NCI-H1436 (cell line): ENCODE results near the gene SULT2B1.
"Not testable (repeated sequence)": the region's sequence is repeated elsewhere in the genome, so short reads cannot be mapped to it uniquely, and the experiment has no call there.

Experiments used
- DNase-seq: peaks from one replicate; lab custom pipeline; 2025; lab: John Stamatoyannopoulos, UW

SULT2B1 gene

DNA sequence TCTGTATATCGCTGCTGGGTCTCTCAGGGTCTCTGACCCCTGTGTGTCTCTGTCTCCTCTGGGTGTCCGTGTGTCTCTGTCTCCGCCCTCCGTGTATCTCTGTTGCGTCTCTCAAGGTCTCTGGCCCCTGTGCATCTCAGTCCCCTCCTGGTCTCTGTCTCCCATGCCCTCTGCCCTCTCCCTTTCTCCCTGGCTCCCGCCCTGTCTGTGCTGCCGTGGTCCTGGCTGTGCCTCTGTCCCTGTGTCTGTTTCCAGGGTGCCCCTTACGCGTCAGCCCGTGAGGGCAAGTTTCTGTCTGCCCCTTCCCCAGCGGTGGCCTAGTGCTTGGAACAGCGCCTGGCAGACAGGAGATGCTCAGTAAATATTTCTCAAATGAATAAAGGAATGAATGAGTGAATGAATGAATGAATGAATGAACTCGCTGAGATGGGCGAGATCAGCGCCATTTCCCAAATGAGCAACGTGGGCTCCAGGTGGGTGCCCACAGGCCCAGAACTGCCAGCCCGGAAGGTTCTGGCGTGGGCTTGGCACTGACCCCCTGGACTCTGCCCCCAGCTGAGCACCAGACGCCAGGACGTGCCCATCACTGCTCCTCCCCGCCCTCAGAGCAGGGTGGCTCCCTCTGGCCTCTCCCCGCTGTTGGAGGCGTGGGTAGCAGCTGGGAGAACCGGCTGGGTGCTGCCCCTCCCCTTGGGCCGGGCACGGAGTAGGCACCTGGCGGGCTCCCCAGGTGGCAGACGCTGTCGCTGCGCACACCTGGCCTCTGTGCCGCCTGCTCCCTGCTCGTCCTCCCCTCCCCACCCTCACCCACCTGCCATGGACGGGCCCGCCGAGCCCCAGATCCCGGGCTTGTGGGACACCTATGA is at the start of gene SULT2B1:
Gene SULT2B1 (plus strand): TSS at position 736 of the 866 bp plus-strand sequence. CDS start 81 bp downstream, at position 817.
- peak; percentile 86 for DNase-seq

DNA sequence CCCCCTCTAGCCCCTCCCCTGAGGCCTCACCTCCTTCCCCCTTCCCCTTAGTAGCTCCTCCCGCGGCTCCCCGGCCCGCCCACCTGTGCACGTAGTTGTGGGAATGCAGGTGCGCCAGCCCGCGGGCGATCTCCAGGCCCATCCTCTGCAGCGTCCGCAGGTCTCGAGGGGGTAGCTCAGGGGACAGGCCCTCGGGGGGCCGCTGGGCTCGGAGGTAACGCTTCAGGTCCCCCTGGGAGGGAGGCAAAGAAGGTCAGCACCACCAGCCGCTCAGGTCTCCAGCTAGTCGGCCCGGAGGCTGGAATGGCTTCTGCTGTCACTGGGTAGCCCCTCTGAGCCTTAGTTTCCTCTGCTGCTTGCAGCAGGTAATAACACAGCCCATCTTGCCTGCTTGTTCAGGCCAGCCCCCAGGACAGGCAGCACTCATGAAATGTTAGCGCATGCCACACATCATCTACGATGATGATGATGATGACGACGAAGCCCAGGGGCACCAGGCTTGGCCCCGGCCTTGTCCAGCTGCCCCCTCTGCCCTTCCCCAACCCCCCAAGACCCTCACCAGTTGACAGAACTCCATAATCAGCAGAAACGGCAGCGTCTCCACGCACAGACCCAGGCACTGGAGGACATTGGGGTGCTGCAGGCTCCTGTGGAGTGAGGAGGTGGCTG is 49.5 kb upstream of the SULT2B1 start:
- no peak for DNase-seq

DNA sequence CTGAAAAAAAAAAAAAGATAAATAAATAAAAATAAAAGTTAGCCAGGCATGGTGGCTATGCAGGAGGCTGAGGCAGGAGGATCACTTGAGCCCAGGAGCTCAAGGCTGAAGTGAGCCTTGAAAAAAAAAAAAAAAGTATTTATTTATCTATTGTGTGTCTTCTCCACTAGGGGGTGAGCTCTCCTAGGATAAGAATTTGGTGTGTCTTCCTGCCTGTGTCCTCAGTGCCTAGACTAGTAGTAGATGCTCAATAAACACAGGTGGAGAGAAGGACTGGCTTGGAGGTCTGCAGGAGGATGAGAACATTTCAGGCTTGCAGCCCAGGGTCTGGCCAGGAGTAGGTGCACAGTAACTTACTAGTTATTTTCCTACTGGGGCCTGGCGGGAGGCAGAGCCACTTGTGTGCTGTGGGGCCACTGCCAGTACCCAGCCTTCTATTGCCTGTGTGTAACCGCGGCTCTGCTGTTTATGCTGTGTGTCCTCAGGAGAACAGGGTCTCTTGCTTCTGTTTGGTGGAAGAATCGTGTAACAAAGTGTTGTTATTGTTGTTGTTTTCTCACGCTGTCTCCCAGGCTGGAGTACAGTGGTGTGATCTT is 45.7 kb upstream of the SULT2B1 start:
- DNase-seq: peak; percentile 69

DNA sequence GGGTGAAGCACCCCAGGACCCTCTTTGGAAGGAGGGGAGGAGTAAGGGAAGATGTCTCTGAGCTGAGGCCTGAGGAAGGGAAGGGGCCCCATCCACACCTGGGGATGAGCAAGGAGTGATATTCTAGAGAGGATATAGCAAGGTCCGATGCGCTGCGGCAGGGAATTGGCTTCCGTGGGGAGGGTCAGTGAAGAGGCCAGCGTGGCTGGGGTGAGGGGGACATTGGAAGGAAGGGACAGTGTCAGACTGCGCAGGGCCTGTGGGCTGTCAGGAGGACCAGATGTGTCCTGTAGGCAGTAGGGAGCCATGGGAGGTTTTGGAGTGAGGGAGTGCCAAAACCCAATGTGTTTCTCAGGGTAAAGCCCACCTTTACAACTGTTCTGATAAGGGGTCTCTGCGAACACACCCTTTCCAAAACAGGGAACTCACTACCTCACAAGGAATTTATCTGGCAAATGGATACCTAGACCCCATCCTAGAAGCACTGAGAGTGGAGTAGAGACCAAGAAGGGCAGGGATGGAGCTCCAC is 44.0 kb upstream of the SULT2B1 start:
- no peak for DNase-seq

DNA sequence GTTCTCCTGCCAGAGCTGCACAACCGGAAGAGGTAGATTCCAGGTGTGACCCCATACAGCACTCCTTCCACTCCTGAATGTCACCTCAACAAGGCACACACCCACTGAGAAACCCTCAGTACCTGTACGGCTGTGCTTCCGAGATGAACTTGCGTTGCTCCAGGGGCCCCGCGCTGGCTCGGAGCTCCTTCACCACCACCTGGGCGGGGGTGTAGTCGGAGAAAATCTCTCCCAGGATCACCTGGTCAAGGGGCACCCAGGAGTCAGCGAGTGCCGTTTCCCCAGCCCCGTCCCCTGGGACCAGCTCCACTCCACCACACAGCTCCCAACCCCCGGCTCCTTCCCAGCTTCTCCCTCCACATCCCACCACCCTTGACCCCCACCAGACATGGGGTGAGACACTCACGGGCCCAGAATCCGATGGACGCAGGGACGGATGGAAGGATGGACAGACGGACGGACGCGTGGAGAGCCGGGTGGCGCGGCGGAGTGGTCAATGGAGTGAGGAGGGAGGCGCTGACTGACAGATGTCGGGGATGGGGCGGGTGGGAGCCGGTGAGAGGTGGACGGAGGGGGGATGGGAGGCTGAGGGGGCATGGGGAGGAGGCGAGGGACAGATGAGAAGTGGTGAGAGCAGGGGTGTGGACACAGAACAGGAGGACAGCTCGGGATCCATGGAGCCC is 43.1 kb upstream of the SULT2B1 start:
- no peak for DNase-seq

DNA sequence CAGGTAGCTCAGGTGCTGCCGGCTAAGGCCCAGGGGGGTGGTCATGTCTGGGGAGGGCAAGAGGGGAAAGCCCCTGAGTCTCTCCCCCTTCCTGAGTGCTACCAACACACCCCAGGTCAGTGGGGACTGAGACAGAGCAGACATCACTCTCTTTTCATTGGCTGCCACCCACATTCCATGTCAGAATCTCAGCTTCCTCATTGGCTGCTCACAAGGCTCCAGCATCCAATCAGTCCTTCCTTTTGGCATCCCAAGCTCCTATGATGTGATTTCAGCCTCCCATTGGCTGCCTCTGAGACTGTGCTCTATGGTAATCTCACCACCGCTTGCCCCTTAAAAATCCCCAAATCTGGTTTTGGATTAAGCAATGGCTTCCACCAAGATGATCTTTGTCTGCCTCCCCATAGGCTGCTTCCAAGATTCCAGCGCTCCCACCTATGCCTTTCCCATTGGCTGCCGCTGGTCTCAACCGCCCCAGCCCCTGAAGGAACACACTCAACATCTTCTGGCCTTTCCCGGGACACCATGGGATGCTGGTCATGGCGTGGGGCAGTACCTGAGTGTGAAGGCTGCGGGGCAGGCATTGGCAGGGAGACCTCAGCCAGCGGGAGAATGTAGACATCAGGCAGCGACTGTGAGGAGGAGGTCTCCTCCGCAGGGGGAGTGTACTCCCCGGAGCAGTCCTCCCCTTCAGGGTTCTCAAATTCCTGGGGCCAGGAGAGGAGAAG is 42.3 kb upstream of the SULT2B1 start:
- no peak for DNase-seq

DNA sequence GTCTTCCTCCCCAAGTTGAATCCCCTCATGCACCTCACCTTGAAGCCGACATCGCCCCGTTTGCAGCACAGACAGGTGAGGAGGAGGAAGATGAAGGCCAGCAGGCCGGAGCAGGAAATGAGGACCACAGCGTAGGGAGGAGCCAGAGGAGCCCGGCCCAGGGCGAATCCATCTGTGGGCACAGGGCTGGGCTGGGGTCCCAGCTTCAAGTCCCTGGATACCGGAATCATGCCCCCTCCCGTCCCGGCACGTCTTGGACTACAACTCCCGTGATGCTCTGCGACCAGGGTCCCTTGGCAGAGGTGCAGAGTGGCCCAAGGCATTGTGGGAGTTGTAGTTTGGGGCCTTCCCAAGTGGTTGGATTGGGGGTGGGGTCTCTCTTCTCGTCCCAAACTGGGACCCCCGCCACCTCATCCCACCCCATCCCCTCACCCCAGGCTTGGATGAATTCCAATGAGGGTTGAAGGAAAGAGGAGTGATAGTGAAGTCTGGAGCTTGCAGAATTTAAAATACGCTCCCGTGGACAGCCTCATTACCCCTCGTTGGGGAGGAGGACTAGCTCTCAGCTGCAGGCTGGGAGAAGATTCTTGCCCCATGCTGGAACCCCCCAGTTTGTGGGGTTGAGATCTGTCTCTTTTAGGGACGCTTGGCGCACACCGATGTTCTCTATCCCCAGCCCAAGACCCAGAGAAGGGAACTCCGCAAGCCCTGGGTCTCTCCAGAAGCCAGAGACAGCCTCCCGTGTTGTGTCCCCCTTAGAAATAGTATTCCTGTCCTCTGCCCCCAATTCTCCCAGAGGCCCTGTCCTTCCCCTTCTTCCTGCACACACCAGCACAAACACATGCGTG is 41.3 kb upstream of the SULT2B1 start:
- peak; percentile 60 for DNase-seq

DNA sequence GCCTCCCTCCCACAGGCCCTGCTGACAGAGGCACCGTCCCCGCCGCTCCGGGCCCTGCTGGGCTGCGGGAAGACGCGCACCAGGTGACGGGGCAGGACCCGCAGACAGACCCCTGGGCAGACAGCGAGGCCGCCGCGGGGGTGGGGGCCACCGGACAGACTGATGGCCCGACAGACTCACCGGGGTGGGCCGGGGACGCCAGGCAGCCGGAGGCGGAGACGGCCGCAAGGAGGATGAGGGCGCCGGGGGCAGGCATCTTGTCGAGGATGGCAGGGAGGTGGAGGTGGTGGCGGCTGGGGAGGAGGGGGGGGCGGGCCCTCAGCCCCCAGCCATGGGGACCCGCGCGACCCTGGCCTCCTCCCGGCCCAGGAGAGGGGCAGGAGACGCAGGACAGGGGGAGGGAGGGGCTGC is 40.6 kb upstream of the SULT2B1 start:
- DNase-seq: no peak

DNA sequence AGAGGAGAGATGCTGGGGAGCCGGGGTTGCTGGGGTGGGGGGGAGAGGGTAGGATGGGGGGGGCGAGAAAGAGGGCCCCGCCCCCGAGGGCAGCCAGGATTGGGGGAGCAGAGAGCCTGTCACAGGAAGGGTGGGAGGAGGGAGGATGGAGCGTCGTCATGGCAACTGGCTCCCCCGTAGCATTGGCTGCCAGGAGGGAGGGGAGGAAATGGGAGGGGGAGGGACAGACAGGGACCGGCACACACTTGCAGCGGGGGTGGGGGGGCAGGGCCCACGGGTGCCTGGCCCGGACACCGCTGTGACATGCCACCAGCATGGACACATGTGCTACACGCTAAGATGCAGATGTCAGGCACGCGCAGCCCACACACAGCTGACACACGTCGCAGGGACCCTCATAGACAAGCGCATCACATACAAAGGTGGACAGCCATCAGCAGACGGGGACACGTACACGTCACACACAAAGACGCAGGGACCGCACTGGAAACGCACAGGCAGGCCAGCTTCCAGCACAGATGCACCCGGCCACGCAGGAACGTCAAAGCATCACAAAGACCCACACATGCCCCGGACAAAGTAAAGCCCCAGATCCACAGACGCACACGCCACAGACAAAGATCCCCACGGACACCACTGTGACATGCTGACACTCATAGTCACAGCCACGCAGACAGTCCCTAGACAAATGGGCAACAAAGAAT is 40.0 kb upstream of the SULT2B1 start, which contains the start of gene LMTK3:
Gene LMTK3 (minus strand): TSS at position 36 of the 704 bp plus-strand sequence. CDS start 259 bp downstream, outside the sequence.
- DNase-seq: peak; percentile 90

DNA sequence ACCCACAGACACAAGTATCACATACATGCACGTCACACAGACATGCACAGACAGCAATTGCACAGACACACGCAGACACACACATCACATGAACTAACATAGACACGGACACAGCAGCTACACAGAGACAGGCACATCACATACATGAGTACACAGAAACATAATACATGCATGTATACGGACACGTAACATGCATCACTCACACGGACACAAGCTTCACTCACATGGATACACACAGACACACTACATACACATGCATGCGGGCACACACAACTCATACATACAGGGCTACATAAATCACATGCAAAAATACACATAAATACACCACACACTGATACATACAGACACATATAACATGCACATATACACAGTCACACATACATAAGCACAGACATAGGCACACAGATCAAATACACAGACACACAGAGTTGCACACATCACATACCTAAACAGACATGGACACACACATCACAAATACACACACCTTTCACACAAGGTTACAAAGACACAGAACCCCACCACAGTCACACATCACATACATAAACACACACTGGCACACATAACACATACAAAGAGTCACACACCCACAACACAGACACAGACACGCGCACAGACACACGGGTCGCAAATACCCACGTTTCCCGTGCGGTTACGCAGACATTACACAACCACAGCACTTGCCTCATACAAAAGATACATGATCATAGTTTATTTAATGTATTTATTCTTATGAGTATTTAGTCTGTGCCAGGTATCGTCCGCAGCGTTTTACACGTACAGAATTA is 39.3 kb upstream of the SULT2B1 start:
- no peak for DNase-seq

DNA sequence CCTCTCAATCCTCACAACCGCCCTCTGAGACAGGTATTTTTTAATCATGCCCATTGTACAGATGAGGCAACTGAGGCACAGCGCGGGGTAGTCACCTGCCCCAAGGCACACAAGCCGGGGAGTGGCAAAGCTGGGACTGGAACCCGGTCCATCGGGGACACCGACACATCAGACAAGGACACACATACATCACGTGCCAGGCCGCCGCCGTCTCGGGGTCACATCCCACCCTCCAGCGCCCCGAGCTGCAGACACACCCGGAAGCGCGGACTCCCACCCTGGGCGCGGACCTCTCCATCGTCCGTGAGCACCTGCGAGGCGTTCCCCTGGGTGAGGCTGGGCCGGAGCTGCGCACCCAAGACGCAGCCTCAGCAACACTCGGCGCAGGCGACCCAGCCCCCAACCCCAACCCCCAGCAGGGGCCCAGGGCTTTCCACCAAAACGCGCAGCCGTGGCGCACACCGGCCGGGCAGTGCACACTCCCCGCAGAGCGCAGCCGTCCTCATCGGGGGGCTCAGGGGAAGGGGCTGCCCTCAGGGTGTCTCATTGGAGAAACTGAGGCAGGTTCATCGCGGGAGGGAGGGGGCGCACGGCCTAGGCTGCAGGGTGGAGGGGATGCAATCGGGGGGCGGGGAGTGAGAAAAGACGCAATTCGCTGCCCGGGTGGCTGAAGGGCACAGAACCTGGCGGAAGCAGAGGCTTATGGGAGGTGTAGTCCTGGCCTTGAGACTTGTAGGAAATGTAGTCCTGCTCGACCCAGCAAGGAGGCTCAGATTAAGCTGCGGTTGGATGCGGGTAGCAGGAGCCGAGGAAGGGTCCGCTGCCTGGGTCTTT is 38.5 kb upstream of the SULT2B1 start:
- DNase-seq: peak; percentile 83

DNA sequence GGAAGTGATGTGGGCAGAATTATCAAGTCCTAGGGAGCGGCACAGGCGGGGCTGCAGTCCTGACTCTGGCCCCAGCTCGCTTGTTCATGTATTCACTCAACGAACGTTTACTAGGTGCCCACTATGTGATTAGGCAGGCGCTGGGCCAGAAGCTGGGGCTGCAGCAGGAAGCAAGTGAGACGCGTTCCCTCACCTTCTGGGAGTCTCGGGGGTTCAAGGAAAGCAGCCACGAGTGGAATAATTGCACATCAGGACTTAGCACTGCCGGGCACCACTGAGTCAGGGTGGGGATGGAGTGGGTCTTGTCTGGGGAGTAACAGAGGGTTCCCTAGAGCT is 37.9 kb upstream of the SULT2B1 start:
- no peak for DNase-seq

DNA sequence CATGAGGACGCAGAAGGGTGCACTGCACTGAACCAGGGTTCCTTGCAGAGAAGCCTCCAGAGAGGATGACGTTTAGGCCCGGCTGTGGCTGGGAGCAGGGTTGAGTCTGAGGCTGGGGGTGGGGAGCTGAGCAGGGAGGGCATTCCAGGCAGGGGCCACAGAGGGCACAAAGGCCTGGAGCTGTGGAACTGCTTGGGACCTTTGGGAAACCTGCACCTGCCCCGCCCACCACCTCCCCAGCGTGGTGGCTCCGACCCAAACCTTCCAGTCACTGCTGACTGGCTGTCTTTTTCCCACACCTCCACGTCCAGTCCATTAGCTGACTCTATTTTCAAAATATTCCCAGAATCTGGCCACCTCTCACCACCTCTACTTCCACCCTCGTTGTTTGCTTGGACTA is 35.4 kb upstream of the SULT2B1 start:
- no peak for DNase-seq

DNA sequence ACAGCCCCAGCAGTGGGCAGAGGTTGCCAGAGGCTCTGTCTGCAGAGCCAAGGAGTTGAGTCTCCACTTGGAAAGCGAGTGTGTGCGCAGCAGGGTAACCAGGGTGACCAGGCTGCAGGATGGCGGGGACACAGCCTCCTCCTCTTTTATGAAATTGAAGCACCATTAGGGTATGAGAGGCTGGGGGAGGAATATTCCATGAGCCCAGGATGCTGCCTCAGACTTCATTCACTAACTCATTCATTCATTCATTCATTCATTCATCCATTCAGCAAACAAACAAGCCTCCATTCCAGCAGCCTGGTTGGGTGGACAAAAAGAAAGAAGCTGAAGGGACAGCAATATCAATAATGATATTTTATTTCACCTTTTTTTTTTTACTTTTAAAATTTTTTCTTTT is 33.8 kb upstream of the SULT2B1 start:
- no peak for DNase-seq

DNA sequence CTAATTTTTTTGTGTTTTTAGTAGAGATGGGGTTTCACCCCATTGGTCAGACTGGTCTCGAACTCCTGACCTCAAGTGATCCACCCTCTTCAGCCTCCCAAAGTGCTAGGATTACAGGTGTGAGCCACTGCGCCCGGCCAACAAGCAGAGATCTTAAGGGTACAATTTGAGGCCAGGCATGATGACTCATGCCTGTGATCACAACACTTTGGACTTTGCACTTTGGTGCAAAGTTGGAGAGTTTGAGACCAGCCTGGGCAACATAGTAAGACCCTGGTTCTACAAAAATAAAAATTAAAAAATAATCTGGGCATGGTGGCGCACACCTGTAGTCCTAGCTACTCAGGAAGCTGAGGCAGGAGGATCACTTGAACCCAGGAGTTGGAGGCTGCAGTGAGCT is 32.5 kb upstream of the SULT2B1 start:
- DNase-seq: not testable (repeated sequence)

DNA sequence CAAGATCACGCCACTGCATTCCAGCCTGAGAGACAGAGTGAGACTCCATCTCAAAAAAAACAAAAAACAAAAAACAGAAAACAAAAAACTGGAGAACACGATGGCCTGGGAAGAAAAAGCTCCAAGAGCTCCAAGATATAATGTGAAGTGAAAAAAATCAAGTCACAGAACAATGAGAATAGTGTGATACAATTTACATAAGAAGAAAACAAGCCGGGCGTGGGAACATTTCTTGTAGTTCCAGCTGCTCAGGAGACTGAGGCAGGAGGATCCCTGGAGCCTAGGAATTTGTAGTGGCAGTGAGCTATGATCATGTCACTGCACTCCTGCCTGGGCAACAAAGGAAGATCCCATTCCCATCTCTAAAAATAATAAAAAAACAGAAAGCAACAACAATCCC is 31.8 kb upstream of the SULT2B1 start:
- no peak for DNase-seq

DNA sequence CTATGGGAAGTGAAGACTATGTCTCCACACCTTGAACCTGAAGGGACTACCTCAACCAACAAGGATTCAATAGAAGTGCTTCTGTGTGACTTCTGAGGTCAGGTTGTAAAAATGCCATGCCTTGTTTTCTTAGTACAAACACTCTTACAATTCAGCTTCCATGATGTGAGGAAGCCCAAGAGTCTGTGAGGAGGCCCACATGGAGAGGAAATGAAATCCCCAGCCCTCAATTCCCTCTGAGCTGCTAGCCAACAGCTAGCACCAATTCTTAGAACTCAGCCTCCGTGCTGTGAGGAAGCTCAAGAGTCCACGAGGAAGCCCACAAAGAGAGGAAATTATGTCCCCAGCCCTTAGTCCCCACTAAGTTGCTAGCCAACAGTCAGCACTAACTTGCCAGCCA is 27.8 kb upstream of the SULT2B1 start:
- DNase-seq: no peak

DNA sequence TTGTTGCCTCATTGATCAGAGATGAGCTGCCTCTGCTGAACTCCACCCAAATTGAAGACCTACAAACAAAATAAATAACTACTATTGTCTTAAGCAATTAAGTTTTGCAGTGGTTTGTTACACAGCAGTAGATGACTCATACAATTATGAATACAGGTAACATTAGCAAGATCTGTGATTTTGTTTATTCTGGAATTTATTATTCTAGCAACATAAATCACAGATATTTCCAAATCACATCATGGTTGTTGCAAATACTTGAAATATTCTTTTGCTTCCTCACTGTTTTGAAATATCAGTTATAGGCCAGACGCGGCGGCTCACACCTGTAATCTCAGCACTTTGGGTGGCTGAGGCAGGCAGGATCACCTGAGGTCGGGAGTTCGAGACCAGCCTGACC is 27.2 kb upstream of the SULT2B1 start:
- no peak for DNase-seq
